Upper lobe of left lung (tissue), 4 donors: ENCODE measurements around the gene PLN.

Experiments used
- EP300 ChIP-seq, 4 donors: sonication (generic); formaldehyde crosslinking; IDR thresholded peaks; one replicate each; pipeline ENCODE4 v1.5.1; 2017; ENCODE audit warnings: antibody characterized with exemption in 4 of 4, control low read depth in 2 of 4
- POLR2A ChIP-seq, 4 donors: fragments of 450-650 bp; IDR thresholded peaks; one replicate each; pipeline ENCODE4 v1.5.1; 2016 to 2017; ENCODE audit warnings: antibody characterized with exemption in 4 of 4, mild to moderate bottlenecking in 2 of 4
- POLR2AphosphoS5 ChIP-seq, 2 donors: sonication (generic); formaldehyde crosslinking; IDR thresholded peaks; one replicate each; pipeline ENCODE4 v1.5.1; 2017; ENCODE audit warnings: antibody characterized with exemption in 2 of 2
- TF ChIP-seq, protein P1 (sequence below), 6 experiments: fragments of 450-650 bp in 4 of 6; fragments of 200-600 bp in 2 of 6; sonication (generic) in 2 of 6; IDR thresholded peaks; one replicate each; pipeline ENCODE4 v1.5.1; 2016 to 2019; ENCODE audit warnings: antibody characterized with exemption in 6 of 6

DNA sequence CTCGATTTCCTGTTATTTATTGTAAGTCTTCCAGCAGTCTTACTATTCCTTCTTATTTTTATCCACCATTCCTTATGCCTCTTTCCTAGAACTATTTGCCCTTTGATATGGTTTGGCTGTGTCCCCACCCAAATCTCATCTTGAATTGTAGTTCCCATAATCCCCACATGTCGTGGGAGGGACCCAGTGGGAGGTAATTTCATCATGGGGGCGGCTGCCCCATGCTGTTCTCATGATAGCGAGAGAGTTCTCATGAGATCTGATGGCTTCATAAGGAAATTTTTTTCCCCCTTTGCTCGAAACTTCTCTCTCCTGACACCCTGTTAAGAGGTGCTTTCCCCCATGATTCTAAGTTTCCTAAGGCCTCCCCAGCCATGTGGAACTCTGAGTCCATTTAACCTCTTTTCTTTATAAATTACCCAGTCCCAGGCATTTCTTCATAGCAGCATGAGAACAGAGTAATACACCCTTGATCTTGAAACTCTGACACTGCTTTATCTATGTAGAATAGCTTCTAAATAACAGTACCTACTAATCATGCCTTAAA is 48.8 kb downstream of the PLN start:
- TF ChIP-seq, protein P1, sequence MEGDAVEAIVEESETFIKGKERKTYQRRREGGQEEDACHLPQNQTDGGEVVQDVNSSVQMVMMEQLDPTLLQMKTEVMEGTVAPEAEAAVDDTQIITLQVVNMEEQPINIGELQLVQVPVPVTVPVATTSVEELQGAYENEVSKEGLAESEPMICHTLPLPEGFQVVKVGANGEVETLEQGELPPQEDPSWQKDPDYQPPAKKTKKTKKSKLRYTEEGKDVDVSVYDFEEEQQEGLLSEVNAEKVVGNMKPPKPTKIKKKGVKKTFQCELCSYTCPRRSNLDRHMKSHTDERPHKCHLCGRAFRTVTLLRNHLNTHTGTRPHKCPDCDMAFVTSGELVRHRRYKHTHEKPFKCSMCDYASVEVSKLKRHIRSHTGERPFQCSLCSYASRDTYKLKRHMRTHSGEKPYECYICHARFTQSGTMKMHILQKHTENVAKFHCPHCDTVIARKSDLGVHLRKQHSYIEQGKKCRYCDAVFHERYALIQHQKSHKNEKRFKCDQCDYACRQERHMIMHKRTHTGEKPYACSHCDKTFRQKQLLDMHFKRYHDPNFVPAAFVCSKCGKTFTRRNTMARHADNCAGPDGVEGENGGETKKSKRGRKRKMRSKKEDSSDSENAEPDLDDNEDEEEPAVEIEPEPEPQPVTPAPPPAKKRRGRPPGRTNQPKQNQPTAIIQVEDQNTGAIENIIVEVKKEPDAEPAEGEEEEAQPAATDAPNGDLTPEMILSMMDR (IDR thresholded peaks at IDR 0.05), result no peak
- TF ChIP-seq EP300 (IDR thresholded peaks at IDR 0.05) (no peak), POLR2A (IDR thresholded peaks at IDR 0.05) (no peak), POLR2AphosphoS5 (IDR thresholded peaks at IDR 0.05) (no peak)
